HEK293T (cell line): Measurements from ENCODE around the gene LUC7L2.
"Not testable (repeated sequence)": the region's sequence is repeated elsewhere in the genome, so short reads cannot be mapped to it uniquely, and the experiment has no call there.

Experiments
- CTCF ChIA-PET: fragments of 350-600 bp; formaldehyde crosslinking; extraction: SDS; loops from one replicate; lab custom pipeline; 2021; ENCODE audit warnings: antibody characterized with exemption, inconsistent platforms; lab: Yijun Ruan, JAX
- POLR2A ChIA-PET: fragments of 350-600 bp; formaldehyde crosslinking; extraction: SDS; loops from one replicate; lab custom pipeline; 2020; ENCODE audit warnings: antibody characterized with exemption, inconsistent platforms; lab: Yijun Ruan, JAX
- DNase-seq: peaks from one replicate; pipeline ENCODE4 v3.0.0; 2012; ENCODE audit warnings: mixed read lengths; ENCODE audit errors: extremely low spot score
- ARNT ChIP-seq: fragments of 450-650 bp; IDR thresholded peaks from 2 replicates; pipeline ENCODE4 v1.6.1; 2017; ENCODE audit warnings: mild to moderate bottlenecking
- BHLHE40 ChIP-seq: fragments of 450-650 bp; IDR thresholded peaks from 2 replicates; pipeline ENCODE4 v1.6.1; 2016; ENCODE audit warnings: mild to moderate bottlenecking, moderate library complexity, borderline replicate concordance
- CTBP1 ChIP-seq: fragments of 450-650 bp; IDR thresholded peaks from 2 replicates; pipeline ENCODE4 v1.6.1; 2016; ENCODE audit warnings: borderline replicate concordance
- ELF4 ChIP-seq: fragments of 450-650 bp; IDR thresholded peaks from 2 replicates; pipeline ENCODE4 v1.6.1; 2017; ENCODE audit warnings: antibody characterized with exemption
- FOXA1 ChIP-seq: fragments of 450-650 bp; IDR thresholded peaks from 2 replicates; pipeline ENCODE4 v1.6.1; 2016; ENCODE audit warnings: mild to moderate bottlenecking
- FOXK2 ChIP-seq: fragments of 450-650 bp; IDR thresholded peaks from 2 replicates; pipeline ENCODE4 v1.6.1; 2016; ENCODE audit warnings: mild to moderate bottlenecking
- FOXM1 ChIP-seq: fragments of 450-650 bp; IDR thresholded peaks from 2 replicates; pipeline ENCODE4 v1.6.1; 2017; ENCODE audit warnings: mild to moderate bottlenecking, borderline replicate concordance
- HDGF ChIP-seq: fragments of 450-650 bp; IDR thresholded peaks from 2 replicates; pipeline ENCODE4 v1.6.1; 2017; ENCODE audit warnings: antibody characterized with exemption, borderline replicate concordance
- L3MBTL2 ChIP-seq: fragments of 450-650 bp; conservative IDR thresholded peaks from 2 replicates; pipeline ENCODE4 v1.6.1; 2016; ENCODE audit warnings: mild to moderate bottlenecking
- LEF1 ChIP-seq: fragments of 450-650 bp; IDR thresholded peaks from 2 replicates; pipeline ENCODE4 v1.6.1; 2017; ENCODE audit warnings: mild to moderate bottlenecking, borderline replicate concordance
- NFRKB ChIP-seq: fragments of 450-650 bp; IDR thresholded peaks from 2 replicates; pipeline ENCODE4 v1.6.1; 2016; ENCODE audit warnings: mild to moderate bottlenecking, moderate library complexity
- SP1 ChIP-seq: fragments of 450-650 bp; IDR thresholded peaks from 2 replicates; pipeline ENCODE4 v1.6.1; 2017
- SUZ12 ChIP-seq: fragments of 450-650 bp; IDR thresholded peaks from 2 replicates; pipeline ENCODE4 v1.6.1; 2016; ENCODE audit warnings: mild to moderate bottlenecking
- TARDBP ChIP-seq: fragments of 450-650 bp; IDR thresholded peaks from 2 replicates; pipeline ENCODE4 v1.6.1; 2016
- ZNF384 ChIP-seq: fragments of 450-650 bp; IDR thresholded peaks from 2 replicates; pipeline ENCODE4 v1.6.1; 2016
- TF ChIP-seq, protein P1 (sequence below): fragments of 450-650 bp; IDR thresholded peaks from 2 replicates; pipeline ENCODE4 v1.6.1; 2016

LUC7L2 gene

DNA sequence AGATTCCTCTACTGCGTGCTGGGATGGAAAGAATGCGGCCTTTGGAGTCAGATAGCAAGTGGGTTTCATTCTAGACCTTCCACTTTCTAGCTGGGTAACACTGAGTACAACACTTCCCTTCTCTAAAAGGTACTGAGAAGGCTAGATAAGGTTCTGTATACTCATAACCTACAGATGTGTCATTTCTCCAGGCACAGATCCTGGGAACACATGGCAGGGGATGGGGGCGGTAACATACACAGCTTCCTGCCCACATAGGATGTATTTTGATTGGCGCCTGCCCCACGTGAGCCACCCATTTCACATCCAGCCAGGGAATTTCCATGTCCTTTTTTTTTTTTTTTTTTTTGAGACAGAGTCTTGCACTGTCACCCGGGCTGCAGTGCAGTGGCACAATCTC, 91.9 kb downstream of the LUC7L2 start:
- ChIA-PET CTCF (interaction anchor here (3.5 kb wide), 1 partner anchor 17 kb away, joined by 13 read pairs; no protein-coding TSS in a partner anchor), POLR2A (no interaction called here)
- no peak for DNase-seq

DNA sequence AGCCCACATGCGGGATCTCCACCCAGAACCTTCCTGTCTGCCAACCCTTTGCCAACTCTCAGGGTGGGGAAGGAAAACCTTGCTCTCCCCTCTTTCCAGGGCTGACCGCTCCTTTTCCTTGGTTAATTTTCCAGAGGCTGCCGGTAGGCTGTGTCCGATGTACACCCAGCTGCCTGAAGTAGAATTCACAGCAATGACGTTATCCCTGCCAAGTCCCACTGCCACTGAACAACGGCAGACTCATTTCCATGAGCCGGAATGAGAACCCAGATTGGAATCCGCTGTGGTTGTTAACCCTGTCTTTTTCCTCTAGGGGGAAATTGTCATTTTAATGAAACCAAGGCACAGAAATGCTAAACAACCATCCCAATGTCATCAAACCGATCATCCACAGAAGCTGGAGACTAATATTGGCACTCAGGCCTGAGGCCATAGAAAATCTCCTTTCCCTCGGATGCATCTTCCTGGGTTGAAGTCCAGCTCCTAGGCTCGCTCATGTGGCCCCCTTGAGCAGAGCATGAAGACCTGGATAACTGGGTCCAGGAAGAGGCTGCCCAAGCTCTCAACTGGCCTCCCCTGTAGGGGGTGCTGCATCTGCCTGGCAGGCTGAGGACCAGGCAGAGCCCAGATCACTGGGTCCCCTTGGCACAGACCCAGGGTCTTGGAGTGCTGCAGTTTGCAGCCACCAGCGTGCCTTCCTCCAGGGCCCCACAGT, 93.4 kb downstream of the LUC7L2 start:
- no peak for DNase-seq
- ChIA-PET POLR2A (no interaction called here), CTCF (no interaction called here)
- no peak for TF ChIP-seq FOXM1
- no peak for TF ChIP-seq SP1
- TF ChIP-seq L3MBTL2: no peak
- no peak for TF ChIP-seq HDGF
- TF ChIP-seq LEF1: no peak
- no peak for TF ChIP-seq ZNF384
- no peak for TF ChIP-seq BHLHE40
- no peak for TF ChIP-seq NFRKB
- TF ChIP-seq ARNT: no peak

More for the DNA sequence above, 91.9 kb downstream of the LUC7L2 start:
- TF ChIP-seq FOXK2: no peak
- TF ChIP-seq, protein P1, sequence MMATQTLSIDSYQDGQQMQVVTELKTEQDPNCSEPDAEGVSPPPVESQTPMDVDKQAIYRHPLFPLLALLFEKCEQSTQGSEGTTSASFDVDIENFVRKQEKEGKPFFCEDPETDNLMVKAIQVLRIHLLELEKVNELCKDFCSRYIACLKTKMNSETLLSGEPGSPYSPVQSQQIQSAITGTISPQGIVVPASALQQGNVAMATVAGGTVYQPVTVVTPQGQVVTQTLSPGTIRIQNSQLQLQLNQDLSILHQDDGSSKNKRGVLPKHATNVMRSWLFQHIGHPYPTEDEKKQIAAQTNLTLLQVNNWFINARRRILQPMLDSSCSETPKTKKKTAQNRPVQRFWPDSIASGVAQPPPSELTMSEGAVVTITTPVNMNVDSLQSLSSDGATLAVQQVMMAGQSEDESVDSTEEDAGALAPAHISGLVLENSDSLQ: 0 out of 2 replicates have a peak, but pooled peaks have one; percentile 28

DNA sequence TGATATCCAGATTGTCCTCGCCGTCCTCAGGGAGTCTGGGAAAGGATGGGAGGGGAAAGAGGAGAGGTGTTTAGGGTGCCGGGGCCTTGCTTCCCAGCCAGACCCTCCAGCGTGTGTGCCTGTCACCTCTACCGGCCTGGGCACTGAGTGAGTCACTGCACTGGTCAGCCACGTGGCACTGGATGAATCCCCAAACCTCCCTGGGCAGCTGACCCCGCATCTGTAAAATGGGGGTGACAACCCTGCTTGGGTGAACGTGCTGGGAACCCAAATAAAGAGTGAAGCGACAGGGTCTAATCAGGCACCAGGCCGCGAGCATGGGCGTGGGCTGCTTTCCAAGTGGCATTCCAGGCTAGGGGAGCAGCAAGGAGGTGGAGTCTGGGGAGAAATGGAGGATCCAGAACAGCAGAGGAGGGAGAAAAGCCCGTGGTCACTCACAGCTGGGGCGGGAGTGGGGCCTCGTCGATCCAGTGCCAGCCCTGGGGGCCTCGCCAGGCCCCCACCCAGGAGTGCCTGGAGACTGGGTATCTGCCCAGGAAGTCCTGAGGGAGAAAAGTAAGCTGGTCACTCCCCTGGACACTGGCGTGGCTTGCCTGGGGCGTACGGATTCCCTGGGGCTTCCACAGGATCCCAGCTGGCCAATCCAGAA, 94.1 kb downstream of the LUC7L2 start:
- ChIA-PET CTCF (interaction anchor here (1.0 kb wide), 1 partner anchor 19 kb away, joined by 3 read pairs; no protein-coding TSS in a partner anchor), POLR2A (no interaction called here)
- DNase-seq: no peak
- TF ChIP-seq SUZ12 (no peak), NFRKB (no peak), L3MBTL2 (no peak), FOXM1 (no peak), ELF4 (no peak), ZNF384 (no peak)
- TF ChIP-seq, protein P1: no peak

DNA sequence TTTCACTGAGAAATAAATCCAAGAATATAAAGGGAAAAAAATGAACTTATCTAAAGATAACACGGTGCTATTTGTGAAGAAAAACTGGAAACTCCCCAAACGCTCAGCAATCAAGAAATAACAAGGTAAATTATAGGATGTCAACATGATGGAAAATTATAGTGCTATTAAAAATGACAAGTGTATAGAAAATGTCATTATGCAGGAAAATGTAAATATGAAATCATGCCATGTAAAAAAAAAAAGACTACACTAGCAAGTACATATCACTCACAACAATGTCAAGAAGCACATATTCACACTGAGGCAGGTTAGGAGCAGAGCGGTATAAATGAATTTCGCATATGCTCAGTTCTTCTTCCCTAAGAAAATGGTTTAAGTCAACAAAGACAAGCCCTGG, 96.1 kb downstream of the LUC7L2 start:
- ChIA-PET CTCF (no interaction called here), POLR2A (no interaction called here)
- no peak for DNase-seq
- TF ChIP-seq ZNF384 (no peak), NFRKB (no peak), FOXA1 (no peak), CTBP1 (no peak), BHLHE40 (no peak), L3MBTL2 (no peak), LEF1 (no peak), FOXK2 (no peak), ELF4 (no peak), TARDBP (no peak), SP1 (no peak), ARNT (no peak), FOXM1 (no peak), HDGF (no peak), SUZ12 (no peak)
- TF ChIP-seq, protein P1: no peak

- TF ChIP-seq NFRKB (no peak), SUZ12 (no peak)
- CTCF ChIA-PET: no interaction called here
- DNase-seq: no peak
- POLR2A ChIA-PET: interaction anchor here (1.4 kb wide), 1 partner anchor 27 kb away, joined by 3 read pairs; the partner anchor contains the start of gene KLRG2
These were observed 96.8 kb downstream of the LUC7L2 start for GRCh38 chr7:139456511-139456910.

- POLR2A ChIA-PET: interaction anchor here (1.4 kb wide), 1 partner anchor 26 kb away, joined by 3 read pairs; the partner anchor contains the start of gene KLRG2
- DNase-seq: no peak
- no peak for TF ChIP-seq CTBP1
- CTCF ChIA-PET: interaction anchor here (0.7 kb wide), 1 partner anchor 43 kb away, joined by 3 read pairs; no protein-coding TSS in a partner anchor
These were observed 97.7 kb downstream of the LUC7L2 start for GRCh38 chr7:139457153-139457946.

DNA sequence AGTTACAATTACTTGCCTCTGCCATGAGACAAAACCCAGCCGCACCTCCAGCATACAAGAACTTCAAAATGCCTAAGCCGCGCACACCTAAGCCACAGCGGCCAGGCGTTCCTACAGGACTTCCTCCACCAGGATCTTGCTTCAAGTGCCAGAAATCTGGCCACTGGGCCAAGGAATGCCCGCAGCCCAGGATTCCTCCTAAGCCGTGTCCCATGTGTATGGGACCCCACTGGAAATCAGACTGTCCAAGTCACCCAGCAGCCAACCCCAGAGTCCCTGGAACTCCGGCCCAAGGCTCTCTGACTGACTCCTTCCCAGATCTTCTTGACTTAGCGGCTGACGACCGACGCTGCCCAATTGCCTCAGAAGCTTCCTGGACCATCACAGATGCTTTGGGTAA, 103.7 kb downstream of the LUC7L2 start:
- POLR2A ChIA-PET, CTCF ChIA-PET, DNase-seq: not testable (repeated sequence)

DNA sequence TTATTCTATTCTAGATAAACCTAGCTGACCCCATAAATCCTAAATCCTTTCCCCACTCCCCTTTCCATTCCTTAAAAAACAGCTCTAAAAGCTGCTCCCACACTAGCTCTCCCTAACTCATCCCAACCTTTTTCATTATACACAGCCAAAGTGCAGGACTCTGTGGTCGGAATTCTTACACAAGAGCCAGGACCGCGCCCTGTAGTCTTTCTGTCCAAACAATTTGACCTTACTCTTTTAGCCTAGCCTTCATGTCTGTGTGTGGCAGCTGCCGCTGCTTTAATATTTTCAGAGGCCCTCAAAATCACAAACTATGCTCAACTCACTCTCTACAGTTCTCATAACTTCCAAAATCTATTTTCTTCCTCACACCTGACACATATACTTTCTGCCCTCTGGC, 104.8 kb downstream of the LUC7L2 start:
- POLR2A ChIA-PET, CTCF ChIA-PET, DNase-seq: not testable (repeated sequence)

- CTCF ChIA-PET: not testable (repeated sequence)
- POLR2A ChIA-PET: interaction anchor here (0.6 kb wide), 1 partner anchor 392 kb away, joined by 3 read pairs; no protein-coding TSS in a partner anchor
These were observed 105.4 kb downstream of the LUC7L2 start for GRCh38 chr7:139465072-139465471.

DNA sequence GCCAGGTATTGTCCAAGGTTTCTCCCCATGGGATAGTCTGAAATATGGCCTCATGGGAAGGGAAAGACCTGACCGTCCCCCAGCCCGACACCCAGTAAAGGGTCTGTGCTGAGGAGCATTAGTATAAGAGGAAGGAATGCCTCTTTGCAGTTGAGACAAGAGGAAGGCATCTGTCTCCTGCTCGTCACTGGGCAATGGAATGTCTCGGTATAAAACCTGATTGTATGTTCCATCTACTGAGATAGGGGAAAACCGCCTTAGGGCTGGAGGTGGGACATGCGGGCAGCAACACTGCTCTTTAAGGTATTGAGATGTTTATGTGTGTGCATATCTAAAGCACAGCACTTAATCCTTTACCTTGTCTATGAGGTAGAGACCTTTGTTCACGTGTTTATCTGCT, 108.0 kb downstream of the LUC7L2 start:
- DNase-seq, POLR2A ChIA-PET, CTCF ChIA-PET: not testable (repeated sequence)

More at GRCh38 chr7:139465072-139465471, 105.4 kb downstream of the LUC7L2 start:
- not testable (repeated sequence) for DNase-seq

DNA sequence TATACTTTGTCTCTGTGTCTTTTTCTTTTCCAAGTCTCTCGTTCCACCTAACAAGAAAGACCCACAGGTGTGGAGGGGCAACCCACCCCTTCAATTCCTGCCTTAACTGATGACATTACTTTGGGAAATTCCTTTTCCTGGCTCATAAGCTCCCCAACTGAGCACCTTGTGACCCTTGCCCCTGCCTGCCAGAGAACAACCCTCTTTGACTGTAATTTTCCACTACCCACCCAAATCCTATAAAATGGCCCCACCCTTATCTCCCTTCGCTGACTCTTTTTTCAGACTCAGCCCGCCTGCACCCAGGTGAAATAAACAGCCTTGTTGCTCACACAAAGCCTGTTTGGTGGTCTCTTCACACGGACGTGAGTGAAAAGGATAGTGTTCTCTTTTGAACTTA, 108.6 kb downstream of the LUC7L2 start:
- POLR2A ChIA-PET: not testable (repeated sequence)

More for the DNA sequence above, 108.6 kb downstream of the LUC7L2 start:
- CTCF ChIA-PET, DNase-seq: not testable (repeated sequence)
